Vagina (tissue), 2 donors: ENCODE measurements around the gene WWTR1.

Experiments used
- CTCF ChIP-seq, 3 experiments: fragments of 450-650 bp in 2 of 3; fragments of 200-600 bp in 1 of 3; sonication (generic) in 1 of 3; IDR thresholded peaks; one replicate each; pipeline ENCODE4 v1.5.1; 2017 to 2019; ENCODE audit warnings: antibody characterized with exemption in 3 of 3, mild to moderate bottlenecking in 2 of 3, moderate library complexity in 2 of 3
- POLR2A ChIP-seq, 2 donors: fragments of 450-650 bp; IDR thresholded peaks; one replicate each; pipeline ENCODE4 v1.6.1; 2017; ENCODE audit warnings: antibody characterized with exemption in 2 of 2, mild to moderate bottlenecking in 2 of 2, moderate library complexity in 2 of 2

GRCh38 chr3:149545049-149545448 is 112.8 kb downstream of the WWTR1 start:
- TF ChIP-seq CTCF (IDR thresholded peaks at IDR 0.05) (no peak), POLR2A (IDR thresholded peaks at IDR 0.05) (no peak)
